ENCODE results near the gene SRCIN1. TPM values are rescaled to one million over a fixed set of nuclear protein-coding genes. Genes with fewer than 3 reads are reported as not detected.

SRCIN1 gene
- total RNA-seq, 1 donor from 2014 or later: 6.6 TPM

- Histone ChIP-seq H3K36me3 (peaks cover 4% of the 10 kb centered on the region), H3K4me1 (no peaks in the 10 kb centered on the region), H3K4me3 (no peak overlapping the region), H3K27ac (no peak overlapping the region), H3K27me3 (ENCODE audit: low read depth) (peaks cover 11% of the 10 kb centered on the region), H3K9me3 (no peaks in the 10 kb centered on the region)
- ATAC-seq (no peak), DNase-seq (no peak)
- intact Hi-C loops (cut with DNase I): no loop called here
- no peak for TF ChIP-seq CTCF (IDR thresholded peaks at IDR 0.05)
These were observed 93.2 kb downstream of the SRCIN1 start for GRCh38 chr17:38512473-38513058.

- no peak for DNase-seq
- no peaks in the 10 kb centered on the region for H3K4me1 ChIP-seq
- peaks cover 11% of the 10 kb centered on the region for H3K27me3 ChIP-seq (ENCODE audit: low read depth)
- ATAC-seq: no peak
- H3K9me3 ChIP-seq: no peaks in the 10 kb centered on the region
- no peak overlapping the region for H3K27ac ChIP-seq
- H3K36me3 ChIP-seq: peaks cover 13% of the 10 kb centered on the region
- H3K4me3 ChIP-seq: no peak overlapping the region
- intact Hi-C loops (cut with DNase I): no loop called here
- no peak for TF ChIP-seq CTCF (IDR thresholded peaks at IDR 0.05)
These were observed 94.3 kb downstream of the SRCIN1 start for GRCh38 chr17:38511150-38512108.

GRCh38 chr17:38510421-38511149 is 95.2 kb downstream of the SRCIN1 start:
- DNase-seq: no peak
- intact Hi-C loops (cut with DNase I): no loop called here
- TF ChIP-seq CTCF (IDR thresholded peaks at IDR 0.05): no peak
- no peaks in the 10 kb centered on the region for H3K4me1 ChIP-seq
- peaks cover 11% of the 10 kb centered on the region for H3K27me3 ChIP-seq (ENCODE audit: low read depth)
- H3K36me3 ChIP-seq: peaks cover 22% of the 10 kb centered on the region
- peak in 1 of 2 donors; percentile 31 for ATAC-seq
- H3K27ac ChIP-seq: no peak overlapping the region
- H3K9me3 ChIP-seq: no peaks in the 10 kb centered on the region
- no peak overlapping the region for H3K4me3 ChIP-seq

- peak; percentile 4 to 28 for ATAC-seq
- no peak overlapping the region for H3K4me3 ChIP-seq
- intact Hi-C loops (cut with DNase I): no loop called here
These were observed 95.9 kb downstream of the SRCIN1 start for GRCh38 chr17:38509772-38510420.

More at GRCh38 chr17:38509772-38510420, 95.9 kb downstream of the SRCIN1 start:
- no peaks in the 10 kb centered on the region for H3K4me1 ChIP-seq
- peaks cover 25% of the 10 kb centered on the region for H3K36me3 ChIP-seq
- H3K27ac ChIP-seq: no peak overlapping the region
- no peaks in the 10 kb centered on the region for H3K9me3 ChIP-seq
- no peak for DNase-seq
- H3K27me3 ChIP-seq (ENCODE audit: low read depth): peaks cover 11% of the 10 kb centered on the region
- no peak for TF ChIP-seq CTCF (IDR thresholded peaks at IDR 0.05)
